NB4 (cell line): Measurements from ENCODE around the gene ZNF772.

ENCODE experiments used
- MAX ChIP-seq: IDR thresholded peaks from 2 replicates; pipeline ENCODE4 v1.6.1; 2011; ENCODE audit warnings: low read depth, low read length
- MYC ChIP-seq: IDR thresholded peaks from 2 replicates; pipeline ENCODE4 v1.6.1; 2011; ENCODE audit warnings: low read depth, low read length
- POLR2A ChIP-seq: IDR thresholded peaks from 2 replicates; pipeline ENCODE4 v1.6.1; 2011; ENCODE audit warnings: mild to moderate bottlenecking; ENCODE audit not compliant: insufficient read length; ENCODE audit errors: extremely low read depth
- TF ChIP-seq, protein P1 (sequence below): IDR thresholded peaks from one replicate; pipeline ENCODE4 v1.5.1; 2012; ENCODE audit warnings: low read depth, low read length

DNA sequence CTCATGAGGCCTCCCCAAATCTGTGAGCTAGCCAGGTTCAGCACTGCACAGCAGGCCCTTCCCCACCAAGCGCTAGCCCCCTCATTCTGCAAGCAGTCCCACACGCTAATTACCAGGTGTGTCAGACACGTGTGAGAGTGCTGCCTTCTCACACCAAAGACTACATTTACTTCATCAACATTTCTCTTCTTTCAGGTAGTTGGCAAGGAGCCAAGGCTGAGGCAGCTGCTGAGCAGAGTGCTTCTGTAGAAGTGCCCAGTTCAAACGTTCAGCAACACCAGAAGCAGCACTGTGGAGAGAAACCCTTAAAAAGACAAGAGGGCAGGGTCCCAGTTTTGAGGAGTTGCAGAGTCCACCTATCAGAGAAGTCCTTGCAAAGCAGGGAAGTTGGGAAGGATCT is 28.8 kb upstream of the ZNF772 start:
- TF ChIP-seq, protein P1, sequence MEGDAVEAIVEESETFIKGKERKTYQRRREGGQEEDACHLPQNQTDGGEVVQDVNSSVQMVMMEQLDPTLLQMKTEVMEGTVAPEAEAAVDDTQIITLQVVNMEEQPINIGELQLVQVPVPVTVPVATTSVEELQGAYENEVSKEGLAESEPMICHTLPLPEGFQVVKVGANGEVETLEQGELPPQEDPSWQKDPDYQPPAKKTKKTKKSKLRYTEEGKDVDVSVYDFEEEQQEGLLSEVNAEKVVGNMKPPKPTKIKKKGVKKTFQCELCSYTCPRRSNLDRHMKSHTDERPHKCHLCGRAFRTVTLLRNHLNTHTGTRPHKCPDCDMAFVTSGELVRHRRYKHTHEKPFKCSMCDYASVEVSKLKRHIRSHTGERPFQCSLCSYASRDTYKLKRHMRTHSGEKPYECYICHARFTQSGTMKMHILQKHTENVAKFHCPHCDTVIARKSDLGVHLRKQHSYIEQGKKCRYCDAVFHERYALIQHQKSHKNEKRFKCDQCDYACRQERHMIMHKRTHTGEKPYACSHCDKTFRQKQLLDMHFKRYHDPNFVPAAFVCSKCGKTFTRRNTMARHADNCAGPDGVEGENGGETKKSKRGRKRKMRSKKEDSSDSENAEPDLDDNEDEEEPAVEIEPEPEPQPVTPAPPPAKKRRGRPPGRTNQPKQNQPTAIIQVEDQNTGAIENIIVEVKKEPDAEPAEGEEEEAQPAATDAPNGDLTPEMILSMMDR: no peak
- TF ChIP-seq POLR2A (no peak), MYC (no peak), MAX (no peak)
